ENCODE measurements around the gene PTGIS. TPM values are rescaled to one million over a fixed set of nuclear protein-coding genes. Genes with fewer than 3 reads are reported as not detected.

PTGIS gene
- total and polyA plus RNA-seq, 2 of the 4 experiments (the other 2 are of a cell fraction), result 1.6 to 2.6 TPM

- Histone ChIP-seq H3K4me1 (ENCODE audit: control insufficient read depth, insufficient read depth, low read length) (no peaks in the 10 kb centered on the region), H2BK120ac (ENCODE audit: low read depth, low read length) (no peak overlapping the region), H4K91ac (ENCODE audit: insufficient read depth, low read depth, low read length) (peak overlapping the region; percentile 58; the same call in 1 of the 2 replicates), H3K9ac (ENCODE audit: low read depth, low read length) (no peak overlapping the region), H2BK5ac (ENCODE audit: low read depth, low read length, poor library complexity, severe bottlenecking) (no peak overlapping the region), H3K14ac (replicated peaks; ENCODE audit: low read depth, low read length) (no peak overlapping the region), H3K4ac (ENCODE audit: low read depth, low read length) (no peak overlapping the region), H3K23ac (ENCODE audit: low read depth, low read length) (no peak overlapping the region), H2BK15ac (ENCODE audit: low read depth, low read length) (no peak overlapping the region), H4K5ac (ENCODE audit: low read depth, low read length) (no peak overlapping the region), H2BK20ac (ENCODE audit: low read depth, low read length) (no peak overlapping the region), H2AFZ (replicated peaks; ENCODE audit: low read length, poor library complexity) (peak overlapping the region; percentile 46), H3K9me3 (ENCODE audit: control insufficient read depth, insufficient read depth, low read length) (peaks cover 8% of the 10 kb centered on the region), H3K56ac (ENCODE audit: extremely low read depth, insufficient read depth, low read length) (no peak overlapping the region), H3K27ac (ENCODE audit: insufficient read depth, low read length) (no peak overlapping the region), H2AK9ac (replicated peaks; ENCODE audit: low read depth, low read length, poor library complexity) (peak overlapping the region; percentile 25), H3K36me3 (ENCODE audit: control insufficient read depth, insufficient read depth, low read length) (peaks cover 10% of the 10 kb centered on the region; the same call in 1 of the 2 replicates), H3K4me2 (ENCODE audit: low read depth, low read length) (no peak overlapping the region), H2AK5ac (ENCODE audit: low read depth, low read length) (peak overlapping the region; percentile 48), H3K18ac (ENCODE audit: low read depth, low read length) (no peak overlapping the region), H3K79me1 (ENCODE audit: low read depth in 1 of 2, low read length in 2 of 2) (no peaks in the 10 kb centered on the region), H4K8ac (ENCODE audit: low read depth in 2 of 2, low read length in 2 of 2) (no peak overlapping the region; a peak in 1 of 4 replicates), H3K27me3 (ENCODE audit: control insufficient read depth, insufficient read depth, low read length) (peaks cover 4% of the 10 kb centered on the region; the same call in 1 of the 2 replicates), H3K9me1 (ENCODE audit: insufficient read depth, low read length) (no peaks in the 10 kb centered on the region), H3K4me3 (ENCODE audit: insufficient read depth, low read depth, low read length) (no peak overlapping the region), H4K20me1 (ENCODE audit: insufficient read depth, low read length) (no peaks in the 10 kb centered on the region)
- WGBS, 2 experiments (ENCODE audit: extremely low coverage in 2 of 2, insufficient read length in 1 of 2), result 50% methylated on average over 7 of the region's 18 CpGs; no CpG with 5 or more reads in 1 of the 2 experiments
- CTCF ChIA-PET, result interaction anchor here (0.6 to 2.6 kb wide), 13 partner anchors 8 to 537 kb away, joined by 3 to 24 read pairs (median 4); no protein-coding TSS in a partner anchor
- dilution Hi-C loops (cut with HindIII; ENCODE audit: low sequenced_read_pairs, unreplicated experiment), result no loop called here
- POLR2A ChIA-PET (ENCODE audit: unreplicated experiment), result interaction anchor here (0.6 kb wide), 1 partner anchor 347 kb away, joined by 3 read pairs; no protein-coding TSS in a partner anchor
- intact Hi-C loops (cut with micrococcal nuclease), result loop anchor here (1.0 to 5.0 kb wide), 2 partner anchors 67 to 305 kb away; no protein-coding TSS in a partner anchor
- in situ Hi-C loops (cut with MboI; ENCODE audit: low sequenced_read_pairs), result loop anchor here (5.0 kb wide), 1 partner anchor 65 kb away; no protein-coding TSS in a partner anchor
- BruUV-seq (replicated peaks), result no TSS peak
- ATAC-seq (ENCODE audit: low read depth) (peak; percentile 93), DNase-seq (peak; percentile 63)
- TF ChIP-seq USF2 (IDR thresholded peaks at IDR 0.05; ENCODE audit: low read depth, low read length), result no peak
- TF ChIP-seq SMC3 (IDR thresholded peaks at IDR 0.05; ENCODE audit: low read depth, low read length), result peak; percentile 97
- no peak for TF ChIP-seq BHLHE40 (IDR thresholded peaks at IDR 0.05; ENCODE audit: low read depth, low read length)
- no peak for TF ChIP-seq FOS (IDR thresholded peaks at IDR 0.05; ENCODE audit: low read depth, low read length)
- no peak for TF ChIP-seq RFX5 (IDR thresholded peaks at IDR 0.05; ENCODE audit: low read depth, low read length)
- TF ChIP-seq MAFK (IDR thresholded peaks at IDR 0.05; ENCODE audit: low read depth, low read length), result no peak
- no peak for TF ChIP-seq POLR2A (IDR thresholded peaks at IDR 0.05; ENCODE audit: low read depth, low read length)
- TF ChIP-seq RAD21 (IDR thresholded peaks at IDR 0.05; ENCODE audit: low read length), result peak; percentile 90
- no peak for TF ChIP-seq ELK1 (IDR thresholded peaks at IDR 0.05; ENCODE audit: borderline replicate concordance, low read depth, low read length)
- TF ChIP-seq, protein P1, sequence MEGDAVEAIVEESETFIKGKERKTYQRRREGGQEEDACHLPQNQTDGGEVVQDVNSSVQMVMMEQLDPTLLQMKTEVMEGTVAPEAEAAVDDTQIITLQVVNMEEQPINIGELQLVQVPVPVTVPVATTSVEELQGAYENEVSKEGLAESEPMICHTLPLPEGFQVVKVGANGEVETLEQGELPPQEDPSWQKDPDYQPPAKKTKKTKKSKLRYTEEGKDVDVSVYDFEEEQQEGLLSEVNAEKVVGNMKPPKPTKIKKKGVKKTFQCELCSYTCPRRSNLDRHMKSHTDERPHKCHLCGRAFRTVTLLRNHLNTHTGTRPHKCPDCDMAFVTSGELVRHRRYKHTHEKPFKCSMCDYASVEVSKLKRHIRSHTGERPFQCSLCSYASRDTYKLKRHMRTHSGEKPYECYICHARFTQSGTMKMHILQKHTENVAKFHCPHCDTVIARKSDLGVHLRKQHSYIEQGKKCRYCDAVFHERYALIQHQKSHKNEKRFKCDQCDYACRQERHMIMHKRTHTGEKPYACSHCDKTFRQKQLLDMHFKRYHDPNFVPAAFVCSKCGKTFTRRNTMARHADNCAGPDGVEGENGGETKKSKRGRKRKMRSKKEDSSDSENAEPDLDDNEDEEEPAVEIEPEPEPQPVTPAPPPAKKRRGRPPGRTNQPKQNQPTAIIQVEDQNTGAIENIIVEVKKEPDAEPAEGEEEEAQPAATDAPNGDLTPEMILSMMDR (conservative IDR thresholded peaks at IDR 0.05; ENCODE audit: low read depth, low read length), result peak; percentile 94
These were observed 26.0 kb downstream of the PTGIS start for GRCh38 chr20:49541733-49542513.
